Fibroblast of skin of scalp (primary cell): ENCODE measurements around the gene SH3TC2.

Source experiments
- DNase-seq: peaks from one replicate; pipeline ENCODE4 v3.0.0-alpha.2; 2013

SH3TC2 gene

DNA sequence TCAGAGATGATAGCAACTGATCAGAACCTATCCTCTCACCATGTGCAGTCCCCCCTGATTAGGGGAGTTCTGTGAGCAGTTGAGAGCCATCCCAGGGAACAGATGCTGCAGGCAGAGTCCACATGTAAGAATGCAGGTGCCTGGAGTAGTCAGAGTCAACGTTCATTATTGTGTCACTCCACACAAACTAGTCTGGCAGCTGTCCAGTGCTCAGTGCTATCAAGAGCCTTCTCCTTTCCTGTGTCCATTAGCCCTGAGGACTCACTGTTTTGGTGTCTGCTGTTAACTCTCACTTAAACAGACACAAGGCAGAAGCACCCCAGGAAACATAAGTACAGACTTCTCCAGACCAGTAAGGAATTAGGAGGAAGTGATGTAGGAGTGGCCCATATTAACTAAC is 2.5 kb downstream of the SH3TC2 start:
- DNase-seq: no peak

DNA sequence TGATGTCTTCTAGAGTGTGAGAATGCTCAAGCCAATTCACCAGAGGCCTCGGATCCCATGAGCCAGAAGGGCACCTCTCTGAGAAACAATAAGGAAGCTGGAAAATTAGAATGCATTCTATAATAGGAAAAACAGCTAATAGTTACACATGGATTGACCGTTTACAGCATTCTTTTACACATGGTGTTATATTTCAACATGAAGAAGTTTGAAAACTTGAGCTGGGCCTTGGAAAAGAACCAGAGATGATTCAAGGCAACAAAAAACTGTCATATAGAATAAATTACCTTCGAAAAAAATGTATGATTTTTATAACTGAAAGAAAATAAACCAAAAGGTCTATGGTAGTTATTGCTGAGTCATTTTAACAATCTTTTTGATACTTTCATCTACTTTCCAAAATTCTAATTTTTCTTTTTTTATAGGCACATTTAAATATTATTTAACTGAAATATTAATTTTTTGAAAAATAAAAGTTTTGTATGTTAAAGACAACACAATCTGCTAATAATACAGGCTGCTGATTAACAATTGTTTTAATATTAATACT is 6.2 kb downstream of the SH3TC2 start:
- peak; percentile 13 for DNase-seq

DNA sequence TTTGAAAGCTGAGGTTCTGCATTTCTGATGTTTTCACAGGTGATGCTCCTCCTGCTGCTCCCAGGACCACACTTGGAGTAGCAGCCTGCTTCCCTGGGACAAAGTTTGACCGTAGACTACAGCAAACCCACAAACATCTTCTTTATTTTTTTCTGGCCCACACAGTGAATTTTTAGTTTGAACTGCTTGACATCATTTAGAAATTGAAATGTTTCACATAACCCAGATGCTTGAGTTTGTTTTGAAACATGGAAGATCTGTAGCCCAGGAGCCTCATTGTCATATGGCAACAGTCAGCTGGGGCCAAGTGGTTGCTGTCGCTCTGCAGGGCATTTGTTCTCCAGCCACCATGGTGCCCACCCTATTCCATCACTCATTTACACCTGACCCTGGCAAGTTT is 8.4 kb downstream of the SH3TC2 start:
- DNase-seq: no peak

DNA sequence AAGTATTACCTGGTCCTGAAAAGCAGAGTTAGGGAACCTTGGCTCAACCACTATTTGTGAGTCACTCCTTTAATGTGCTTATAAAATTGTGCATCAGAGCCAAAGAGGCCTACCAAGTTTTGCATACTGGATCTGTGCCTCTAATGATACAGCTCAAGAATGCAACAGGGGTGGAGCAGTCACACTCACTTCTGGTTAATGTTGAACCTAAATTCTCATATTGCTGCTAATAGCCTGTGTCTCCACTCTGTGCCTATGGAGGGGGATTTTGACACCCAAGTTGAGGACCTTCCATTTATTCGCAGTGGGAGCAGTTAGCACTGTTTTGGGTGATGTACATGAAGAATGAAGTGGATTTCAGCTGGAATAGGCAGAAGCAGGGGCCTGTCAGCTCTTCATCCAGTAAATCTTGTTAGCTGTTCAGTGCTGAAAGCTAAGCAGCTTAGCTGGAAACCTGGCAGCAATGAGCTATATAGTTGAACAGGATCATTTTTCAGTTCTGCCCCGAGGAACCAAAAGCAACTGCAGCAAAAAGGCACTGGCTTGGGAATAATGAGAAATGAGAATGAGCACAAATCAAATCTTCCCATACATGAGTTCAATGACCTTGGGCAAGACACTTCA is 9.7 kb downstream of the SH3TC2 start:
- DNase-seq: no peak

DNA sequence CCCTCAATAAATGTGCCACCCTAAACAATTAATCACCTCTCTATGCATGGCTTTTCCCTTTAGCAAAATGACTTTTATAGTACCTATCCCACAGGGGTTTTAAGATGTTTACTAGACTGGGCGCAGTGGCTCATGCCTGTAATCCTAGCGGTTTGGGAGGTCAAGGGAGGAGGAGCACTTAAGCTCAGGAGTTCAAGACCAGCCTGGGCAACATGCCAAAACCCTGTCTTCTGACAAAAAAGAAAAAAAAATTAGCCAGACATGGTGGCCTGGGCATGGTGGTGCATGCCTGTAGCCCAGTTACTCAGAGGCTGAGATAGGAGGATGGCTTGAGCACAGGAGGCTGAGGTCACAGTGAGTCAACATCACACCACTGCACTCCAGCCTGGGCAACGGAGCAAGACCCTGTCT is 13.5 kb downstream of the SH3TC2 start:
- DNase-seq: no peak

- no peak for DNase-seq
Measured at GRCh38 chr5:149048811-149049210, 14.1 kb downstream of the SH3TC2 start.

- DNase-seq: no peak
Measured at GRCh38 chr5:149047462-149047861, 15.4 kb downstream of the SH3TC2 start.

DNA sequence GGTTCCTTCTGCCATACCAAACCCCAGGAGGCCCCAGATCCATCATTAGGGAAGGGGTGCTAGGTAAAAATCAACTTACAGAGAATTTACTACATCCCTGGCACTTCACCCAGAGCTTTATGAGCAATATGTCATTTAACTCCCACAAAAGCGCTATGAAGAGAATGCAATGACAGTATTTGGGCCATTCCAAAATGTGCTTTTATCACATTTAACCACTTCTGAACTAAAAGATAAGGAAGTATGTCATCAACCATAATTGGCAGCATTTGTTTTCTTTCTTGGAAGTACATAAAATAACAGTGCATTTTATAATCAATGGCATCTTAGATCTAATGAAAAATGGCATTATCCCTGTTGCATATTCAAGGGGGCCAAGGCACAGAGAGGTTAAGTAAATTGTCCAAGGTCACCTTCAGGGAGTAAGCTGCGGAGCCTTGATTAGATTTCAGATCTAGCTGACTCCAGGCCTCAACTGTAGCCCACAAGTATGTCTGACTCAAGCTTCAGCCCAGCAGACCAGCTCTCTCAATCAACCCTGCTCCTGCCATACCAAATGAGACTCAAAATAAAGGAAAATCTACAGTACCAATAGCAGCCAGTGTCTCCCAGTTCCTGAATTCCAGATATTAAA is 16.5 kb downstream of the SH3TC2 start:
- DNase-seq: no peak

DNA sequence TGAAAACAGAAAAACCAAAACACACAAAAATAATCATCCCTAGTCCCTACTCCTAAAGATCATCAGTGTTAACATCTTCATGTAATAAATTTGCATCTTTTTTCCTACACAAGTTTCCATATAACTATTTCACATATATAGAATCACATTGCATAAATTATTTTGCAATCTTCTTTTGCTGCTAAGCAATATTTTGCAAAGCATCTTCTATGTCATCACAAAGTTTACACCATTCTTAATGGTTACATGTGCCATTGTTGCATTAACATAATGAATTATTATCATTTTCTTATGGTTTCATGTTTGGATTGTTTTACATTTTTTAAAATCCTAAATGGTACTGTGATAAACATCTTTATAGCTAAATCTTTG is 17.8 kb downstream of the SH3TC2 start:
- DNase-seq: no peak

DNA sequence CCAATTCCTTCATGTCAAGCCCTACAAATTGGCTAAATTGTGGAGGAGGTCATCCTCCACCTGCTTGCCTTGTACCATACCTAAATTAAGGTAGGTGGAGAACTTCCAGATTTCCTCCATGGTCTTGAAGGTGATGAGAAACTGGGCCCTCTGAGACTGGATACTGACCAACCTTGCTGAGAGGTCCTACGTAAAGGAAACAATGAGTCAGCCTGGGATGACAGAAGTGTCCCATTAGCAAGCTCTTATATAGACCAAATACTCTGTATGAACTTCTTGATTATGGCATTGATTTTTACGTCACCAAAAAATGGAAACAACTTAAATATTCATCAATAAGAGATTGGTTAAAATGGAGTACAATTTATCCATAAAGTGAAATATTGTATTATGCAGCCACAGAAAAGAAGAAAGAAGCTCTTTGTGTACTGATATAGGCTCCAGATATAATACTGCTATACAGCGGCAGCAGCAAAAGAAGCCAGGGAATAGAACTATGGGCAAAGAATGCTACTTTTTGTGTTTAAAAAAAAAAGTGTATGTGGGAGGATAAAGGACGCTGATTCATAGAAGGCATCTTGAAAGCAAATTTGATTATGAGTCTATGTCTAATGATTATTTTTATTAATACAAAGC is 18.3 kb downstream of the SH3TC2 start:
- no peak for DNase-seq

GRCh38 chr5:149043641-149044040 is 19.2 kb downstream of the SH3TC2 start:
- DNase-seq: no peak

GRCh38 chr5:149042865-149043264 is 20.0 kb downstream of the SH3TC2 start:
- no peak for DNase-seq

DNA sequence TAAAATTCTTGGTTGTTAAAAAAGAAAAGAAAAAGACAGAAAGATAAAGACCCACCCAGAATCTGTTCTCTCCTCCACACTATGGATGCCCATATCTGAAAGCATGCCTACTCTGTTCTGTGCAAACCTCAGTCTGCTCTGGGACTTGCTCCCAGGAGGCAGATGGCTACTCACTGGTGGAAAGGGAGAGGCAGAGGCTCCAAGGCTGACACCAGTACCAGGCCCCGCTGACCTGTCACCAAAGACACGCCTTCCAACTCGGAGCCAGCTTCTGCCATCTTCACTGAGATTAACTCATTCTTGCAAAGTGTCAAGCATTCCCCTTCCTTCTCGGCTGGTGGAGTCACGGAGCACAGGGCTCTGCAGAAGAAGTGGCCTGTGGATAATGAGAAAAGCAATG is 21.6 kb downstream of the SH3TC2 start:
- DNase-seq: no peak

DNA sequence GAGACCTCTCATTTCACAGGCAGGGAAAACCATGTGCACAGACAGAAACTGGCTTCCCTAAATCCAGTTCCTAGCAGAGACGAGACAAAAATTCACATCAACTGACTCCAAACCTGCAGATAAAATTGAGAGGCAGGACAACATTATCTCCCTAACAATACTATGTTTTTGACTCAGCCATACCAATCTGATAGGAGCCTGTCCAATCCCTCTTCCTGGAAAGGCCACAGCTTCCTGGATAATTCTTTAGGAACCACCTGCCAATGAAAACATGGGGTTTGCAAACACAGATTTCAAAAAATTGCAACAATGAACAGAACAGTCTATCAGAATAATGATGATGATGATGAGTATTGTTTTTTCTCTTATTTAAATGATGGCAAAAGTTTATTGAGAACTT is 22.4 kb downstream of the SH3TC2 start:
- DNase-seq: no peak

- DNase-seq: no peak
Measured at GRCh38 chr5:149039506-149039905, 23.4 kb downstream of the SH3TC2 start.

DNA sequence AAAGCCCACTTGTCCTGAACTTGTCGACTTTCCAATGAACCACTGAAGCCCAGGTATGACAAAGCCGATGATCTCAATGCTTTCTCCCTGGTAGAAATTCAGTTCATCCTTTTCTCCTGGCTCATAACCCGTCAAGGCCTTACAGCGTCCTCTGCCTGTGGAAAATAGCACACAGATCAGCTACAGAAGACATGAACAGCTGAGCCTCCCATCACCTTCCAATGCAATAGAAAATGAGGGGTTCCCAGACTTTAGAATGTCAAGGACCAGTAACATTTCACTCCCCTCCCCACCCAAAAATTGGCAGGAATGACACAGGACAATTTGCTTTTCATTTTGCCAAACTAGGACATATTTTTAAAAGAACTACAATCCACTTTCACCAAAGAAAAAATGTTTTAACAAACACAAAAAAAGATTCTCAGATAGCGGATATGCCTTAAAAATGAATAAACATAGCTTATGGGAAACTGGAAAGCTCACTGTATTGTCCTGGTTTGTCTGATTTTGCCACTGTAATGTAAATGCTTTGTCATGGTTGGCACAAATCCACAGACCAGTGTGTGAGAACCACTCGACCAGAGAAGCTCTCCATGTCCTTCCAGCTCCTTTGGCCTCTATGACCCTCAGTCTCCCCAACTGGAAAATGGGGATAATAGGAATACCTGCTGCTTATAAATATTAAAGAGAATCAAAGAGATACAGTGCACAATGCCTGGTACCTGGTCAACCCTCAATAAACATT is 24.4 kb downstream of the SH3TC2 start:
- peak; percentile 19 for DNase-seq

DNA sequence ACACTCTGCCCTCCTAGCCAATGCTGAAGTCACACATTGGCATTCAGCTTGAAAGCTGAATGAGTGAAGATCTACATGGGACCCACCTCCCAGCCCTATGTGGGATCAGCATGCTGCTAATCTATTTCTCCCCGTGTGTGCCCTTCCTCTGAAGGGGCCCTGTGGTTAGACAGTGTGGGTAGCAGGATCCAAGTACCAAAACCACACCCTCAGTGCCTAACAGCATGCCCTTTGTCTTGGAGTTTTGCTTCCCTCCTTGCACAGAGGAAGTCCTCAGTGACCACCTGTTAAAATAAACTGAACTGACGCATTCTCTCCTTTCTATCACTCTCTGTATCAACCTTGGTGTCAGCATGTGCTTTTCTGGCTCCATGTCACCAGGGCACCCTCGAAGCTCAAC is 25.0 kb downstream of the SH3TC2 start:
- no peak for DNase-seq

DNA sequence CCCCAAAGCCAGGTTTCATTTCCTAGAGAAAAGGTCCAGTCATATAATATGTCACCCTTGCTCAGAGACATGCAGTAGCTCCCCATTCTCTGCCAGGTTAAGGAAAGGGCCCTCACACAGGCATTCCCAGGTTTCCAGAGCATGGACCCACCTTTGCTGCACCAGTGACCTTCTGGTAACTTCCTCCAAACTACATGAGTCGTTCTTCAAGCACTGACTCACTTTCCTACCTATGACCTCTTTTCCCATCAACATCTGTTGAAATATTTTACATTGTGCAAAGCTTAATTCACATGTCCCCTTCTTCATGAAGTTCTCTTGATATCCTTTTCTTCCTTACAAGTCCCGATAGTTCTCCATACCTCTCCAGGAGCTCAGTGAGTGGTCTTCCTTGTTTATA is 25.9 kb downstream of the SH3TC2 start:
- DNase-seq: no peak

DNA sequence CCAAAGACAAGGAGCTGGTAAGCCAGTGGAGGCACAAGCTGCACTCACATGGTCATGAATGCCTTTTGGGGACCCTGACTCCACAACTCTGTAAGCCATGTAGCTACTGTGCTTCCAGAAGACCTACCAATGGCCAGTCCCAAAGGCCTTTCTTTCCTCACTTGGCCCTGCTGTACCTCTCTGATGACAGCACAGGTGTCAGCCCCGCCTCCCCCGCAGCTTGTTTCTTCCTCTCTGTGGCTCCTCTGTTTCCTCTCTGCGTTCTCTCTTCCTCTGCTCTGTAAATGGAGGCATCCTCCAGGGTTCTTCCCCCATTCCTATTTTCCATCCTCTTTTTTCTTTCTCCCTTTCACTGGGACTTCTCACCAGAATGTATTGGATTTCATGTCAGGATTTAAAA is 26.7 kb downstream of the SH3TC2 start:
- no peak for DNase-seq

GRCh38 chr5:149035372-149035790 is 27.5 kb downstream of the SH3TC2 start:
- DNase-seq: peak; percentile 76

GRCh38 chr5:149030838-149031397 is 31.9 kb downstream of the SH3TC2 start:
- DNase-seq: no peak

DNA sequence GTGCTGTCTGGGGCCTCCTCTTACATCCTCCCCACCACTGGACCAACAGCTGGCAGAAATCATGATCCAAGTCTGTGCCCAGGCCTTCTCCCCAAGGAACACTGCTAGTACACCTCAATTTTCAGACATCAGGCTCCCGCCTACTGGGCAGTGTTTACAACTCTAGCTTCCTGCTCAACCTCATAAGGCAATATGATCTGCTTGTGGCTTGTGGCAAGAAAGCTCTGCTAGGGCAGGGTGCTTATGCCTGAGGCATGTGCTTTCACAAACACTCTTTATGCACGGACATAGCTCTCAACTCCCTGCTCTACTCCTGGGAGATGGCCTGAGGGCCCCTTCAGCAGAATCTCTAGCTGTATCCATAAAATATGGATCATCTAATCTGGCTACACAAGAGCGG is 32.5 kb downstream of the SH3TC2 start:
- DNase-seq: no peak

- no peak for DNase-seq
Measured at GRCh38 chr5:149028984-149029383, 33.9 kb downstream of the SH3TC2 start.
